HepG2 (cell line): ENCODE results near the gene CCM2. TPM values are rescaled to one million over a fixed set of nuclear protein-coding genes. Genes with fewer than 3 reads are reported as not detected.

Source experiments
- ATAC-seq: fragments of 200-7000 bp; cut with Tn5 transposase; 3 replicates; pipeline ENCODE4 v1.9.1; 2020; ENCODE audit warnings: mild to moderate bottlenecking, moderate library complexity
- BruUV-seq: library from RNA; stranded (reverse); fragments of 400-500 nt; replicated peaks from 2 replicates; lab custom pipeline; 2021; lab: Mats Ljungman, UMichigan
- CTCF ChIA-PET: fragments of 300-600 bp; formaldehyde crosslinking; extraction: SDS; loops from one replicate; lab custom pipeline; 2021; ENCODE audit warnings: low total read pairs, inconsistent platforms, low intra/inter-chr PET ratio; lab: Yijun Ruan, JAX
- POLR2A ChIA-PET: fragments of 350-600 bp; sonication (Branson Sonifier 250); formaldehyde crosslinking; loops from one replicate; lab custom pipeline; 2020; ENCODE audit warnings: antibody characterized with exemption, inconsistent platforms; lab: Yijun Ruan, JAX
- DNase-seq: peaks from one replicate; pipeline ENCODE4 v3.0.0-alpha.2; 2015; ENCODE audit warnings: low spot score
- FAIRE-seq: peaks from 3 replicates; lab custom pipeline; 2011; peaks lifted over from hg19 to GRCh38; lab: Jason Lieb, UNC
- H2AFZ ChIP-seq: one replicate; pipeline ENCODE4 v1.6.1; 2011; ENCODE audit warnings: low read length, inconsistent platforms
- H3K27ac ChIP-seq: fragments of 300-600 bp; 3 replicates; pipeline ENCODE4 v1.8.0; 2011; ENCODE audit warnings: mixed run types, mild to moderate bottlenecking, mixed read lengths, low read length, inconsistent platforms; ENCODE audit not compliant: insufficient read depth; ENCODE audit errors: extremely low read length
- H3K27me3 ChIP-seq, 2 experiments: fragments of 200-600 bp in 1 of 2; 2 replicates in 1 of 2; 3 replicates in 1 of 2; pipeline versions ENCODE4 v1.6.0 to v1.8.0; 2011; ENCODE audit warnings: low read length in 2 of 2, mild to moderate bottlenecking in 2 of 2, moderate library complexity in 2 of 2, inconsistent platforms in 1 of 2; ENCODE audit not compliant: insufficient read depth in 2 of 2, control insufficient read depth in 1 of 2
- H3K36me3 ChIP-seq, 2 experiments: fragments of 200-600 bp in 1 of 2; replicated peaks in 1 of 2; 2 replicates in 1 of 2; 3 replicates in 1 of 2; pipeline versions ENCODE4 v1.5.1 to v1.8.0; 2011; ENCODE audit warnings: low read length in 2 of 2, inconsistent platforms in 1 of 2; ENCODE audit not compliant: insufficient read depth in 2 of 2, control insufficient read depth in 1 of 2
- H3K4me1 ChIP-seq: 2 replicates; pipeline ENCODE4 v1.5.1; 2012; ENCODE audit warnings: low read length, inconsistent platforms; ENCODE audit not compliant: insufficient read depth
- H3K4me2 ChIP-seq: 2 replicates; pipeline ENCODE4 v1.6.0; 2011; ENCODE audit warnings: low read depth, low read length, inconsistent platforms
- H3K4me3 ChIP-seq, 3 experiments: fragments of 200-600 bp in 1 of 3; sonication (generic), shearing (Covaris generic) in 1 of 3; replicated peaks in 1 of 3; 2 replicates each; pipeline ENCODE4 v1.5.1; 2011 to 2016; ENCODE audit warnings: low read length in 3 of 3, inconsistent platforms in 2 of 3, low read depth in 2 of 3, mild to moderate bottlenecking in 2 of 3, control low read depth in 1 of 3, mixed read lengths in 1 of 3; ENCODE audit not compliant: insufficient read depth in 1 of 3
- H3K79me2 ChIP-seq: one replicate; pipeline ENCODE4 v1.6.1; 2011; ENCODE audit warnings: low read length, inconsistent platforms; ENCODE audit not compliant: insufficient read depth
- H3K9ac ChIP-seq: 2 replicates; pipeline ENCODE4 v1.6.0; 2011; ENCODE audit warnings: mild to moderate bottlenecking, low read depth, low read length, inconsistent platforms; ENCODE audit not compliant: insufficient read depth
- H3K9me3 ChIP-seq: 2 replicates; pipeline ENCODE4 v1.5.1; 2012; ENCODE audit warnings: mild to moderate bottlenecking, low read length
- H4K20me1 ChIP-seq: 2 replicates; pipeline ENCODE4 v1.6.0; 2011; ENCODE audit warnings: inconsistent platforms, mild to moderate bottlenecking, low read length, moderate library complexity; ENCODE audit not compliant: insufficient read depth
- HOMEZ ChIP-seq: IDR thresholded peaks from 2 replicates; pipeline ENCODE4 v1.6.1; 2016; ENCODE audit warnings: low read depth
- ZNF687 ChIP-seq: sonication (generic); formaldehyde crosslinking; IDR thresholded peaks from 2 replicates; pipeline ENCODE4 v1.5.1; 2020; ENCODE audit warnings: mild to moderate bottlenecking, missing genetic modification reagents, moderate library complexity
- WGBS: methylation state at CpG from one replicate; pipeline ENCODE4 v1.1.6; 2017; ENCODE audit warnings: low lambda C conversion rate; 5-methylcytosine and 5-hydroxymethylcytosine counted together
- in situ Hi-C: cut with HindIII; loops from 2 replicates; pipeline ENCODE4 v1.10.0; 2017; ENCODE audit warnings: low pct_unique_long_range_greater_than_20kb; ENCODE audit not compliant: extremely low pct_ligation_motif_present
- intact Hi-C: fragments of 100-400 bp; cut with micrococcal nuclease; formaldehyde crosslinking; loops from one replicate; pipeline ENCODE4 v1.10.0; 2022; ENCODE audit not compliant: unreplicated experiment
- polyA plus RNA-seq, 8 experiments: library from polyadenylated mRNA; depleted of rRNA in 3 of 8; stranded (reverse) in 7 of 8; unstranded in 1 of 8; fragments of >200 nt; fragmentation: Illumina TruSeq in 4 of 8; extraction: Trizol in 4 of 8; gene quantifications; 2 replicates each; pipeline versions ENCODE4 v1.2.1 to v1.2.3, GENCODE V29; 2011 to 2016; ENCODE audit warnings: low read depth in 4 of 8, missing spikeins in 1 of 8, mixed read lengths in 1 of 8; ENCODE audit not compliant: insufficient read depth in 1 of 8
- total RNA-seq, 5 experiments: library from RNA; depleted of rRNA; stranded (reverse); fragments of >200 nt; fragmentation: Illumina TruSeq; extraction: Trizol; gene quantifications; 2 replicates each; pipeline ENCODE4 v1.2.3, GENCODE V29; 2016; ENCODE audit warnings: low read depth in 1 of 5

CCM2 gene
- total and polyA plus RNA-seq, 2 of the 13 experiments (the other 11 are each of a cell fraction or from before 2014, with no cell fraction given), result 13.7 to 15.8 TPM

GRCh38 chr7:45085619-45086200 is 85.7 kb downstream of the CCM2 start:
- intact Hi-C loops, result no loop called here

More at GRCh38 chr7:45085619-45086200, 85.7 kb downstream of the CCM2 start:
- no peak for FAIRE-seq
- Histone ChIP-seq H2AFZ (no peak overlapping the region), H4K20me1 (no peaks in the 10 kb centered on the region), H3K4me1 (peaks cover 9% of the 10 kb centered on the region; the same call in 1 of the 2 replicates), H3K27ac (no peak overlapping the region), H3K9me3 (no peaks in the 10 kb centered on the region), H3K27me3 (peaks cover 9 to 30% of the 10 kb centered on the region in 2 experiments), H3K4me2 (peak overlapping the region; percentile 7; the same call in 1 of the 2 replicates), H3K4me3 (no peak overlapping the region), H3K36me3 (no peaks in the 10 kb centered on the region), H3K79me2 (no peaks in the 10 kb centered on the region), H3K9ac (no peak overlapping the region)
- TF ChIP-seq HOMEZ (no peak), ZNF687 (CRISPR knock-in tag) (0 out of 2 replicates have a peak, but pooled peaks have one; percentile 2)
- DNase-seq, result no peak
- in situ Hi-C loops, result no loop called here
- WGBS, result 26% methylated on average over 10 of the region's 23 CpGs
- no peak; the same call in 2 of the 3 replicates for ATAC-seq
- no TSS peak for BruUV-seq
- ChIA-PET POLR2A (no interaction called here), CTCF (no interaction called here)
